DMS53 treated with DMSO at 0.1 percent for 48 hours (cell line): ENCODE data around the gene CCDC74B.
"Not testable (repeated sequence)": the region's sequence is repeated elsewhere in the genome, so short reads cannot be mapped to it uniquely, and the experiment has no call there.

Experiments
- DNase-seq: peaks from one replicate; lab custom pipeline; 2025; ENCODE audit not compliant: unreplicated experiment; lab: John Stamatoyannopoulos, UW

The CCDC74B gene

GRCh38 chr2:130151145-130151512 is 6.2 kb upstream of the CCDC74B start:
- not testable (repeated sequence) for DNase-seq

- DNase-seq, result no peak
Measured at GRCh38 chr2:130150181-130151144, 5.6 kb upstream of the CCDC74B start.

GRCh38 chr2:130148515-130148914 is 3.6 kb upstream of the CCDC74B start:
- not testable (repeated sequence) for DNase-seq

GRCh38 chr2:130143266-130144039 is 1.5 kb downstream of the CCDC74B start:
- not testable (repeated sequence) for DNase-seq

GRCh38 chr2:130142396-130143265 is 2.3 kb downstream of the CCDC74B start:
- not testable (repeated sequence) for DNase-seq

GRCh38 chr2:130141645-130142370 is 3.1 kb downstream of the CCDC74B start:
- DNase-seq, result not testable (repeated sequence)

- DNase-seq, result not testable (repeated sequence)
Measured at GRCh38 chr2:130141002-130141401, 3.9 kb downstream of the CCDC74B start.

GRCh38 chr2:130140516-130140915 is 4.4 kb downstream of the CCDC74B start:
- not testable (repeated sequence) for DNase-seq

GRCh38 chr2:130139331-130140280 is 5.3 kb downstream of the CCDC74B start:
- DNase-seq, result not testable (repeated sequence)

- DNase-seq, result not testable (repeated sequence)
Measured at GRCh38 chr2:130138841-130139251, 6.1 kb downstream of the CCDC74B start.

- DNase-seq, result not testable (repeated sequence)
Measured at GRCh38 chr2:130138326-130138725, 6.6 kb downstream of the CCDC74B start.

GRCh38 chr2:130137118-130137517 is 7.8 kb downstream of the CCDC74B start:
- not testable (repeated sequence) for DNase-seq

- DNase-seq, result not testable (repeated sequence)
Measured at GRCh38 chr2:130136546-130136945, 8.4 kb downstream of the CCDC74B start.

GRCh38 chr2:130135692-130136541 is 9.0 kb downstream of the CCDC74B start:
- DNase-seq, result no peak

- DNase-seq, result peak; percentile 26
Measured at GRCh38 chr2:130129120-130129829, 15.6 kb downstream of the CCDC74B start, which contains the start of gene POTEF. POTEF (minus strand) TSS chr2:130129222; CDS start chr2:130120515, 8,707 bp downstream.

- not testable (repeated sequence) for DNase-seq
Measured at GRCh38 chr2:130128464-130128863, 16.4 kb downstream of the CCDC74B start.

GRCh38 chr2:130127726-130128125 is 17.2 kb downstream of the CCDC74B start:
- DNase-seq, result not testable (repeated sequence)
